HEK293 (cell line): ENCODE results near the gene PPFIBP1.

Experiments used
- CTCF ChIA-PET: fragments of 350-600 bp; formaldehyde crosslinking; extraction: SDS; loops from one replicate; lab custom pipeline; 2021; ENCODE audit warnings: antibody characterized with exemption; lab: Yijun Ruan, JAX
- POLR2A ChIA-PET: fragments of 300-600 bp; formaldehyde crosslinking; extraction: SDS; loops from one replicate; lab custom pipeline; 2020; ENCODE audit warnings: antibody characterized with exemption, inconsistent platforms; lab: Yijun Ruan, JAX
- H3K27ac ChIP-seq: fragments of 200-500 bp; sonication (Bioruptor generic); 2 replicates; pipeline ENCODE4 v1.5.1; 2014; ENCODE audit warnings: low read depth, low read length, control low read depth, inconsistent platforms; ENCODE audit errors: extremely low read depth
- H3K36me3 ChIP-seq, 2 experiments: fragments of 200-500 bp in 1 of 2; sonication (Bioruptor generic) in 1 of 2; 1 replicate in 1 of 2; 2 replicates in 1 of 2; pipeline ENCODE4 v1.5.1; 2014 to 2017; ENCODE audit warnings: inconsistent platforms in 2 of 2, low read length in 2 of 2; ENCODE audit not compliant: control insufficient read depth in 2 of 2, insufficient read depth in 1 of 2
- H3K4me1 ChIP-seq: fragments of 200-500 bp; sonication (Bioruptor generic); 2 replicates; pipeline ENCODE4 v1.5.1; 2014; ENCODE audit warnings: mild to moderate bottlenecking, low read length, inconsistent platforms; ENCODE audit not compliant: control insufficient read depth, insufficient read depth
- H3K4me3 ChIP-seq: 2 replicates; pipeline ENCODE4 v1.5.1; 2011; ENCODE audit warnings: low read depth, mild to moderate bottlenecking, control low read depth, low read length, moderate library complexity
- H3K9me3 ChIP-seq: fragments of 200-500 bp; sonication (Bioruptor generic); 2 replicates; pipeline ENCODE4 v1.5.1; 2014; ENCODE audit warnings: low read depth, low read length, inconsistent platforms; ENCODE audit not compliant: control insufficient read depth, insufficient read depth
- EGR2 ChIP-seq: fragments of 450-650 bp; formaldehyde crosslinking; IDR thresholded peaks from 2 replicates; pipeline ENCODE4 v1.5.1; 2016; ENCODE audit warnings: low read depth, missing biosample characterization, missing genetic modification characterization
- GLI4 ChIP-seq: fragments of 450-650 bp; formaldehyde crosslinking; IDR thresholded peaks from 2 replicates; pipeline ENCODE4 v1.5.1; 2016; ENCODE audit warnings: missing biosample characterization, missing genetic modification characterization
- INSM2 ChIP-seq: fragments of 450-650 bp; formaldehyde crosslinking; IDR thresholded peaks from 2 replicates; pipeline ENCODE4 v1.5.1; 2016; ENCODE audit warnings: missing biosample characterization, missing genetic modification characterization
- KLF16 ChIP-seq: fragments of 450-650 bp; formaldehyde crosslinking; IDR thresholded peaks from 2 replicates; pipeline ENCODE4 v1.5.1; 2017; ENCODE audit warnings: missing biosample characterization, missing genetic modification characterization
- OVOL3 ChIP-seq: fragments of 450-650 bp; formaldehyde crosslinking; IDR thresholded peaks from 2 replicates; pipeline ENCODE4 v1.5.1; 2016; ENCODE audit warnings: missing biosample characterization, missing genetic modification characterization
- PRDM6 ChIP-seq: fragments of 450-650 bp; formaldehyde crosslinking; IDR thresholded peaks from 2 replicates; pipeline ENCODE4 v1.5.1; 2017; ENCODE audit warnings: missing biosample characterization, missing genetic modification characterization
- TRIM28 ChIP-seq: IDR thresholded peaks from 2 replicates; pipeline ENCODE4 v1.6.1; 2011; ENCODE audit warnings: low read length, control low read depth, borderline replicate concordance
- YY1 ChIP-seq: fragments of 450-650 bp; formaldehyde crosslinking; IDR thresholded peaks from 2 replicates; pipeline ENCODE4 v1.5.1; 2018; ENCODE audit warnings: missing biosample characterization, missing genetic modification characterization
- ZBTB7A ChIP-seq: fragments of 450-650 bp; formaldehyde crosslinking; IDR thresholded peaks from 2 replicates; pipeline ENCODE4 v1.5.1; 2016; ENCODE audit warnings: low read depth, missing biosample characterization, missing genetic modification characterization
- ZFP3 ChIP-seq: fragments of 450-650 bp; formaldehyde crosslinking; IDR thresholded peaks from 2 replicates; pipeline ENCODE4 v1.5.1; 2016; ENCODE audit warnings: low read depth, missing biosample characterization, missing genetic modification characterization
- ZFP69B ChIP-seq: fragments of 450-650 bp; formaldehyde crosslinking; IDR thresholded peaks from 2 replicates; pipeline ENCODE4 v1.5.1; 2016; ENCODE audit warnings: missing biosample characterization, missing genetic modification characterization
- ZNF112 ChIP-seq: fragments of 450-650 bp; formaldehyde crosslinking; IDR thresholded peaks from 2 replicates; pipeline ENCODE4 v1.5.0; 2017; ENCODE audit warnings: missing biosample characterization, missing genetic modification characterization
- ZNF114 ChIP-seq: fragments of 450-650 bp; formaldehyde crosslinking; IDR thresholded peaks from 2 replicates; pipeline ENCODE4 v1.5.0; 2017; ENCODE audit warnings: missing biosample characterization, missing genetic modification characterization
- ZNF221 ChIP-seq: fragments of 450-650 bp; formaldehyde crosslinking; IDR thresholded peaks from 2 replicates; pipeline ENCODE4 v1.5.1; 2017; ENCODE audit warnings: missing biosample characterization, missing genetic modification characterization, borderline replicate concordance
- ZNF24 ChIP-seq: fragments of 450-650 bp; formaldehyde crosslinking; IDR thresholded peaks from 2 replicates; pipeline ENCODE4 v1.5.1; 2016; ENCODE audit warnings: missing biosample characterization, missing genetic modification characterization
- ZNF274 ChIP-seq, 2 experiments: fragments of 200-500 bp in 1 of 2; fragments of 450-650 bp in 1 of 2; sonication (Bioruptor generic) in 1 of 2; formaldehyde crosslinking in 1 of 2; IDR thresholded peaks; 2 replicates each; pipeline versions ENCODE4 v1.5.1 to v1.6.1; 2014 to 2016; ENCODE audit warnings: borderline replicate concordance in 1 of 2, inconsistent platforms in 1 of 2, low read length in 1 of 2, missing biosample characterization in 1 of 2, missing genetic modification characterization in 1 of 2
- ZNF350 ChIP-seq: fragments of 450-650 bp; formaldehyde crosslinking; IDR thresholded peaks from 2 replicates; pipeline ENCODE4 v1.5.0; 2017; ENCODE audit warnings: missing biosample characterization, mild to moderate bottlenecking, missing genetic modification characterization
- ZNF391 ChIP-seq: fragments of 450-650 bp; formaldehyde crosslinking; IDR thresholded peaks from 2 replicates; pipeline ENCODE4 v1.5.1; 2016; ENCODE audit warnings: low read depth, missing biosample characterization, missing genetic modification characterization, borderline replicate concordance
- ZNF394 ChIP-seq: fragments of 450-650 bp; formaldehyde crosslinking; IDR thresholded peaks from 2 replicates; pipeline ENCODE4 v1.5.1; 2016; ENCODE audit warnings: missing biosample characterization, missing genetic modification characterization, mild to moderate bottlenecking, moderate library complexity, borderline replicate concordance
- ZNF449 ChIP-seq: fragments of 450-650 bp; formaldehyde crosslinking; IDR thresholded peaks from 2 replicates; pipeline ENCODE4 v1.5.1; 2017; ENCODE audit warnings: missing biosample characterization, mild to moderate bottlenecking, missing genetic modification characterization, moderate library complexity
- ZNF514 ChIP-seq: fragments of 450-650 bp; formaldehyde crosslinking; IDR thresholded peaks from 2 replicates; pipeline ENCODE4 v1.5.1; 2016; ENCODE audit warnings: missing biosample characterization, missing genetic modification characterization
- ZNF548 ChIP-seq: fragments of 450-650 bp; formaldehyde crosslinking; IDR thresholded peaks from 2 replicates; pipeline ENCODE4 v1.5.1; 2016; ENCODE audit warnings: missing biosample characterization, missing genetic modification characterization
- ZNF580 ChIP-seq: fragments of 450-650 bp; formaldehyde crosslinking; IDR thresholded peaks from 2 replicates; pipeline ENCODE4 v1.5.1; 2016; ENCODE audit warnings: missing biosample characterization, missing genetic modification characterization
- ZNF660 ChIP-seq: fragments of 450-650 bp; IDR thresholded peaks from 2 replicates; pipeline ENCODE4 v1.5.1; 2018; ENCODE audit warnings: missing biosample characterization, mild to moderate bottlenecking, missing genetic modification characterization
- ZNF670 ChIP-seq: fragments of 450-650 bp; formaldehyde crosslinking; IDR thresholded peaks from 2 replicates; pipeline ENCODE4 v1.5.1; 2016; ENCODE audit warnings: missing biosample characterization, missing genetic modification characterization, low read depth
- ZNF747 ChIP-seq: fragments of 450-650 bp; formaldehyde crosslinking; IDR thresholded peaks from 2 replicates; pipeline ENCODE4 v1.5.1; 2016; ENCODE audit warnings: missing biosample characterization, missing genetic modification characterization
- ZNF768 ChIP-seq: fragments of 450-650 bp; formaldehyde crosslinking; IDR thresholded peaks from 2 replicates; pipeline ENCODE4 v1.5.1; 2018; ENCODE audit warnings: missing biosample characterization, mild to moderate bottlenecking, missing genetic modification characterization
- ZNF776 ChIP-seq: fragments of 450-650 bp; formaldehyde crosslinking; IDR thresholded peaks from 2 replicates; pipeline ENCODE4 v1.5.0; 2017; ENCODE audit warnings: missing biosample characterization, missing genetic modification characterization, borderline replicate concordance
- ZNF843 ChIP-seq: fragments of 450-650 bp; formaldehyde crosslinking; IDR thresholded peaks from 2 replicates; pipeline ENCODE4 v1.5.1; 2016; ENCODE audit warnings: missing biosample characterization, missing genetic modification characterization

PPFIBP1 gene

GRCh38 chr12:27682534-27682933, 158.5 kb downstream of the PPFIBP1 start:
- H3K4me3 ChIP-seq = no peak overlapping the region
- TF ChIP-seq ZNF394 = no peak
- no peak for TF ChIP-seq ZNF747 (tag by site-specific recombination)
- no peak for TF ChIP-seq ZNF114 (tag by site-specific recombination)
- no peak for TF ChIP-seq ZNF274 (IDR thresholded peaks at IDR 0.05; ENCODE audit: low read length)
- no peak for TF ChIP-seq ZNF274 (tag by site-specific recombination; IDR thresholded peaks at IDR 0.05; ENCODE audit: borderline replicate concordance)
- TF ChIP-seq ZBTB7A (tag by site-specific recombination) = no peak
- TF ChIP-seq INSM2 (tag by site-specific recombination) = no peak
- TF ChIP-seq ZNF24 (tag by site-specific recombination) = no peak
- TF ChIP-seq PRDM6 (tag by site-specific recombination) = no peak
- TF ChIP-seq ZNF350 = no peak
- no peak for TF ChIP-seq YY1 (tag by site-specific recombination)
- no peak for TF ChIP-seq ZNF391 (tag by site-specific recombination)
- TF ChIP-seq ZNF776 (tag by site-specific recombination) = no peak
- no peak for TF ChIP-seq KLF16
- H3K36me3 ChIP-seq = peaks cover 0 to 31% of the 10 kb centered on the region in 2 experiments; a peak in 2 of 3 replicates
- ChIA-PET CTCF (no interaction called here), POLR2A (no interaction called here)
- H3K27ac ChIP-seq = no peak overlapping the region
- no peaks in the 10 kb centered on the region for H3K9me3 ChIP-seq
- H3K4me1 ChIP-seq = no peaks in the 10 kb centered on the region

- Histone ChIP-seq H3K9me3 (no peaks in the 10 kb centered on the region), H3K4me1 (no peaks in the 10 kb centered on the region)
- CTCF ChIA-PET = interaction anchor here (0.7 kb wide), 1 partner anchor 44 kb away, joined by 6 read pairs; no protein-coding TSS in a partner anchor
- TF ChIP-seq ZFP69B (no peak), EGR2 (tag by site-specific recombination) (no peak)
- TF ChIP-seq, all 188 proteins: peak for 0
- Histone ChIP-seq H3K27ac (no peak overlapping the region), H3K4me3 (no peak overlapping the region), H3K36me3 (peaks cover 0 to 42% of the 10 kb centered on the region in 2 experiments; a peak in 2 of 3 replicates)
- POLR2A ChIA-PET = no interaction called here
These were observed 161.3 kb downstream of the PPFIBP1 start for GRCh38 chr12:27685274-27685673.

- H3K4me3 ChIP-seq = no peak overlapping the region
- ChIA-PET POLR2A (no interaction called here), CTCF (no interaction called here)
- no peak overlapping the region for H3K27ac ChIP-seq
- no peaks in the 10 kb centered on the region for H3K4me1 ChIP-seq
- no peaks in the 10 kb centered on the region for H3K9me3 ChIP-seq
- TF ChIP-seq ZNF112 (tag by site-specific recombination) (no peak), ZNF660 (no peak), ZNF843 (tag by site-specific recombination) (no peak), ZNF221 (no peak), ZNF548 (no peak), ZNF580 (tag by site-specific recombination) (no peak), ZNF449 (tag by site-specific recombination) (no peak), ZNF514 (tag by site-specific recombination) (no peak), GLI4 (tag by site-specific recombination) (no peak), ZNF768 (tag by site-specific recombination) (no peak), ZNF670 (tag by site-specific recombination) (no peak), TRIM28 (no peak), ZFP3 (tag by site-specific recombination) (no peak), OVOL3 (tag by site-specific recombination) (no peak)
- peaks cover 0 to 41% of the 10 kb centered on the region in 2 experiments; a peak in 2 of 3 replicates for H3K36me3 ChIP-seq
These were observed 162.1 kb downstream of the PPFIBP1 start for GRCh38 chr12:27686147-27686546.
